NCI-H1048 (cell line): ENCODE data around the gene TMCC1.
"Not testable (repeated sequence)": the region's sequence is repeated elsewhere in the genome, so short reads cannot be mapped to it uniquely, and the experiment has no call there.

Source experiments
- DNase-seq: peaks from one replicate; lab custom pipeline; 2025; lab: John Stamatoyannopoulos, UW

Gene TMCC1

GRCh38 chr3:129620828-129621559, 272.5 kb downstream of the TMCC1 start:
- DNase-seq: no peak

- no peak for DNase-seq
Observed at GRCh38 chr3:129619726-129620162, 273.8 kb downstream of the TMCC1 start.

- DNase-seq: no peak
Observed at GRCh38 chr3:129618901-129619671, 274.4 kb downstream of the TMCC1 start.

- no peak for DNase-seq
Observed at GRCh38 chr3:129618186-129618820, 275.2 kb downstream of the TMCC1 start.

- DNase-seq: no peak
Observed at GRCh38 chr3:129617381-129618185, 275.9 kb downstream of the TMCC1 start.

- DNase-seq: no peak
Observed at GRCh38 chr3:129616713-129617112, 276.8 kb downstream of the TMCC1 start.

- DNase-seq: no peak
Observed at GRCh38 chr3:129616291-129616690, 277.2 kb downstream of the TMCC1 start.

- no peak for DNase-seq
Observed at GRCh38 chr3:129615751-129616281, 277.7 kb downstream of the TMCC1 start.

GRCh38 chr3:129614927-129615363, 278.6 kb downstream of the TMCC1 start:
- no peak for DNase-seq

- no peak for DNase-seq
Observed at GRCh38 chr3:129614435-129614834, 279.1 kb downstream of the TMCC1 start.

- DNase-seq: no peak
Observed at GRCh38 chr3:129613367-129613740, 280.2 kb downstream of the TMCC1 start.

- DNase-seq: no peak
Observed at GRCh38 chr3:129612534-129613366, 280.8 kb downstream of the TMCC1 start.

GRCh38 chr3:129611812-129612533, 281.5 kb downstream of the TMCC1 start:
- no peak for DNase-seq

- DNase-seq: no peak
Observed at GRCh38 chr3:129611446-129611800, 282.1 kb downstream of the TMCC1 start.

- DNase-seq: not testable (repeated sequence)
Observed at GRCh38 chr3:129610794-129611445, 282.6 kb downstream of the TMCC1 start.

GRCh38 chr3:129610276-129610675, 283.2 kb downstream of the TMCC1 start:
- no peak for DNase-seq

- DNase-seq: no peak
Observed at GRCh38 chr3:129609591-129610182, 283.8 kb downstream of the TMCC1 start.

- DNase-seq: no peak
Observed at GRCh38 chr3:129608936-129609590, 284.4 kb downstream of the TMCC1 start.
